Activated CD8-positive, alpha-beta memory T cell treated with anti-CD3 and anti-CD28 coated beads for 24 hours (primary cell): Measurements from ENCODE around the gene PON3.

Experiments used
- DNase-seq: peaks from one replicate; pipeline ENCODE4 v3.0.0-alpha.2; 2020

Gene PON3

GRCh38 chr7:95338832-95339231 lies 57.3 kb downstream of the PON3 start:
- DNase-seq: no peak

GRCh38 chr7:95335093-95335492 lies 61.1 kb downstream of the PON3 start:
- no peak for DNase-seq

- DNase-seq: no peak
These were observed 61.7 kb downstream of the PON3 start for GRCh38 chr7:95334447-95334846.

- DNase-seq: no peak
These were observed 65.2 kb downstream of the PON3 start for GRCh38 chr7:95330961-95331337.

- no peak for DNase-seq
These were observed 65.8 kb downstream of the PON3 start for GRCh38 chr7:95330204-95330960.

- no peak for DNase-seq
These were observed 68.8 kb downstream of the PON3 start for GRCh38 chr7:95327356-95327755.

- DNase-seq: no peak
These were observed 71.7 kb downstream of the PON3 start, which contains the start of gene PON1 for GRCh38 chr7:95324431-95324830. Gene PON1 (minus strand): TSS chr7:95324532. CDS start chr7:95324475, 57 bp downstream.

- no peak for DNase-seq
These were observed 72.6 kb downstream of the PON3 start for GRCh38 chr7:95323410-95324129.

- no peak for DNase-seq
These were observed 73.3 kb downstream of the PON3 start for GRCh38 chr7:95322854-95323253.

- no peak for DNase-seq
These were observed 73.8 kb downstream of the PON3 start for GRCh38 chr7:95322396-95322795.

GRCh38 chr7:95321720-95322119 lies 74.5 kb downstream of the PON3 start:
- DNase-seq: no peak

- no peak for DNase-seq
These were observed 75.5 kb downstream of the PON3 start for GRCh38 chr7:95320651-95321050.

GRCh38 chr7:95319570-95319969 lies 76.6 kb downstream of the PON3 start:
- no peak for DNase-seq

- DNase-seq: no peak
These were observed 77.6 kb downstream of the PON3 start for GRCh38 chr7:95318501-95319100.

GRCh38 chr7:95317966-95318365 lies 78.2 kb downstream of the PON3 start:
- DNase-seq: no peak

- DNase-seq: no peak
These were observed 78.6 kb downstream of the PON3 start for GRCh38 chr7:95317546-95317945.

GRCh38 chr7:95316588-95316987 lies 79.6 kb downstream of the PON3 start:
- DNase-seq: no peak

GRCh38 chr7:95312561-95312960 lies 83.6 kb downstream of the PON3 start:
- no peak for DNase-seq

GRCh38 chr7:95311389-95311788 lies 84.8 kb downstream of the PON3 start:
- DNase-seq: no peak

GRCh38 chr7:95309951-95310350 lies 86.2 kb downstream of the PON3 start:
- DNase-seq: no peak
